ENCODE measurements around the gene USP33. TPM values are rescaled to one million over a fixed set of nuclear protein-coding genes. Genes with fewer than 3 reads are reported as not detected.

The USP33 gene
- total and polyA plus RNA-seq, 4 experiments from 2014 or later, result 43.0 to 89.1 (median 65.4) TPM

GRCh38 chr1:77741316-77741715 lies 18.3 kb downstream of the USP33 start:
- Mint-ChIP-seq H3K4me1 (peaks cover 19 to 36% (median 24%) of the 10 kb centered on the region in 4 donors), H3K27ac (peak overlapping the region in 1 of 7 donors; percentile 78), H3K27me3 (no peaks in the 10 kb centered on the region), H3K9me3 (peaks cover 0 to 3% (median 0%) of the 10 kb centered on the region in 8 donors), H3K36me3 (peaks cover 31 to 42% of the 10 kb centered on the region in 2 donors), H3K4me3 (no peak overlapping the region)
- intact Hi-C loops (cut with micrococcal nuclease), result no loop called here
- H3K9me3 ChIP-seq (ENCODE audit: control insufficient read depth in 1 of 2, low read length in 2 of 2), result no peaks in the 10 kb centered on the region
- H3K27ac ChIP-seq (ENCODE audit: low read depth, low read length), result no peak overlapping the region
- ChIA-PET POLR2A (ENCODE audit: partially characterized antibody) (no interaction called here), CTCF (ENCODE audit: partially characterized antibody) (no interaction called here)
- H3K36me3 ChIP-seq (ENCODE audit: insufficient read depth, low read length), result peaks cover 13% of the 10 kb centered on the region
- H3K4me3 ChIP-seq (ENCODE audit: low read length in 2 of 2), result no peak overlapping the region
- no peak for DNase-seq
- H3K4me1 ChIP-seq (ENCODE audit: insufficient read depth, low read length), result no peaks in the 10 kb centered on the region
- H3K27me3 ChIP-seq (ENCODE audit: insufficient read depth, low read length), result no peaks in the 10 kb centered on the region

- DNase-seq, result no peak
- H3K27ac ChIP-seq (ENCODE audit: low read depth, low read length), result no peak overlapping the region
- Mint-ChIP-seq H3K9me3 (peaks cover 0 to 1% (median 0%) of the 10 kb centered on the region in 8 donors), H3K27ac (peak overlapping the region in 1 of 7 donors; percentile 22), H3K36me3 (peaks cover 24 to 36% of the 10 kb centered on the region in 2 donors), H3K4me3 (no peak overlapping the region), H3K4me1 (peaks cover 5 to 16% (median 8%) of the 10 kb centered on the region in 4 donors), H3K27me3 (no peaks in the 10 kb centered on the region)
- intact Hi-C loops (cut with micrococcal nuclease), result no loop called here
- H3K36me3 ChIP-seq (ENCODE audit: insufficient read depth, low read length), result peaks cover 13% of the 10 kb centered on the region
- no peaks in the 10 kb centered on the region for H3K4me1 ChIP-seq (ENCODE audit: insufficient read depth, low read length)
- no peaks in the 10 kb centered on the region for H3K27me3 ChIP-seq (ENCODE audit: insufficient read depth, low read length)
- H3K4me3 ChIP-seq (ENCODE audit: low read length in 2 of 2), result no peak overlapping the region
- ChIA-PET POLR2A (ENCODE audit: partially characterized antibody) (no interaction called here), CTCF (ENCODE audit: partially characterized antibody) (no interaction called here)
- no peaks in the 10 kb centered on the region for H3K9me3 ChIP-seq (ENCODE audit: control insufficient read depth in 1 of 2, low read length in 2 of 2)
These were observed 20.4 kb downstream of the USP33 start for GRCh38 chr1:77739235-77739634.

DNA sequence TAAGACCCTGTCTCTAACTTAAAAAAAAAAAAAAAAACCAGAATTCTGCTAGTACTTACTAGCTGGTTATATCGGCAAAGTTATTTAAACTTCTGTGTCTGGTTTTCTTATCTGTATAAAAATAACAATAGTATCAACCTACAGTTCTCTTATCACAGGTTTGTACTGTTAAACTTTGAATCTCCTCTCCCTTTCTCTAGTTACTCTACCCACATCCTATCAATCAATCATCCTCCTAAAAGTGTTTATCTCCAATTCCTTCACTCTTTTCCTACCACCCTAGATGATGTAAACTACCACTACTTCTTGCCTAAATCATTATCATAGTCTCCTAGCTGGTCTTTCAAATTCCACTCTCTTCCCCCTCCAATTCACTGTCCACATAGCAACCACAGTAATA lies 27.6 kb downstream of the USP33 start:
- H3K4me3 Mint-ChIP-seq, result no peak overlapping the region
- CTCF ChIA-PET (ENCODE audit: partially characterized antibody), result interaction anchor here (1.3 kb wide), 1 partner anchor 11 kb away, joined by 3 read pairs; no protein-coding TSS in a partner anchor
- no peak for DNase-seq
- H3K27ac ChIP-seq (ENCODE audit: low read depth, low read length), result no peak overlapping the region
- no peaks in the 10 kb centered on the region for H3K4me1 ChIP-seq (ENCODE audit: insufficient read depth, low read length)
- no peaks in the 10 kb centered on the region for H3K27me3 Mint-ChIP-seq
- peaks cover 0 to 5% (median 3%) of the 10 kb centered on the region in 4 donors for H3K4me1 Mint-ChIP-seq
- no peak overlapping the region for H3K4me3 ChIP-seq (ENCODE audit: low read length in 2 of 2)
- peaks cover 15% of the 10 kb centered on the region for H3K36me3 ChIP-seq (ENCODE audit: insufficient read depth, low read length)
- POLR2A ChIA-PET (ENCODE audit: partially characterized antibody), result no interaction called here
- intact Hi-C loops (cut with micrococcal nuclease), result no loop called here
- H3K27ac Mint-ChIP-seq, result peak overlapping the region in 2 of 7 donors; percentile 33 to 44
- no peaks in the 10 kb centered on the region for H3K9me3 Mint-ChIP-seq
- H3K9me3 ChIP-seq (ENCODE audit: control insufficient read depth in 1 of 2, low read length in 2 of 2), result no peaks in the 10 kb centered on the region
- H3K27me3 ChIP-seq (ENCODE audit: insufficient read depth, low read length), result no peaks in the 10 kb centered on the region
- peaks cover 23 to 40% of the 10 kb centered on the region in 2 donors for H3K36me3 Mint-ChIP-seq

DNA sequence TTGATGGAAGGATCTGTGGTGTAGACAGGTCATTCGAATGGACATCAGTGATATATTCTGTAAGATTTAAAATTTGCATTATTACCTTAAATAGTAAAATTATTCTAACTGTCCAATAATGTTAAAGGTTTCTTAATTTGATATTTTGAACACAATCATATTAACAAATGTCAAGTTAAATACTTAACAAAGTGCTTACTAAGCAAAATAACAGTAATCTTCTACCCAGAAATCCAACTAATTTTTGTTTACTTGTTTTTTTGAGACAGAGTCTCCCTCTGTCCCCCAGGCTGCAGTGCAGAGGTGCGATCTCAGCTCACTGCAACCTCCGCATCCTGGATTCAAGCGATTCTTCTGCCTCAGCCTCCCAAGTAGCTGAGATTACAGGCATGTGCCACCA lies 33.9 kb downstream of the USP33 start:
- Histone ChIP-seq H3K4me1 (ENCODE audit: insufficient read depth, low read length) (no peaks in the 10 kb centered on the region), H3K36me3 (ENCODE audit: insufficient read depth, low read length) (peaks cover 46% of the 10 kb centered on the region), H3K4me3 (ENCODE audit: low read length in 2 of 2) (no peak overlapping the region), H3K27me3 (ENCODE audit: insufficient read depth, low read length) (no peaks in the 10 kb centered on the region), H3K9me3 (ENCODE audit: control insufficient read depth in 1 of 2, low read length in 2 of 2) (no peaks in the 10 kb centered on the region), H3K27ac (ENCODE audit: low read depth, low read length) (no peak overlapping the region)
- intact Hi-C loops (cut with micrococcal nuclease), result loop anchor here (10.0 kb wide), 1 partner anchor 389 kb away; no protein-coding TSS in a partner anchor
- DNase-seq, result no peak
- ChIA-PET POLR2A (ENCODE audit: partially characterized antibody) (no interaction called here), CTCF (ENCODE audit: partially characterized antibody) (no interaction called here)
- H3K36me3 Mint-ChIP-seq, result peaks cover 48 to 76% of the 10 kb centered on the region in 2 donors
- H3K4me3 Mint-ChIP-seq, result no peak overlapping the region
- H3K9me3 Mint-ChIP-seq, result no peaks in the 10 kb centered on the region
- no peak overlapping the region for H3K27ac Mint-ChIP-seq
- no peaks in the 10 kb centered on the region for H3K27me3 Mint-ChIP-seq
- H3K4me1 Mint-ChIP-seq, result peaks cover 0 to 4% (median under 1%) of the 10 kb centered on the region in 4 donors

DNA sequence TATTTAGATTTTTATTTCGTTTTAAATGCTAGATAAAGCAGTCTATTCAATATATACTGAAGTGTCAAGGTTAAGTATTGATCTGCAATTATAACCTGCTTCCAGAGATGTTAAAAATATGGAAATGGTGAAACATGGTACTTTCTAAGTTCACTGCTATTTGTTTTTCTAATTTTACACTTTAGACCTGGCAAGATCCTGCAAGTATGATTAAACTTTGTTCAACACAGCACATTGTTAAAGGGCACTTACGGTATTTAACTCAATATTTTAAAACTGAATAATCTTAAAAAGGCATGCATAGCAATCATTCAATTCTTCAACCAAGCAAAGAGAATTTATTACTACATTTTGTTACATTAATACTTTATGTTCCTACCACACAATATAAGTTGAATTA lies 41.5 kb downstream of the USP33 start:
- Histone ChIP-seq H3K4me3 (ENCODE audit: low read length in 2 of 2) (no peak overlapping the region), H3K9me3 (ENCODE audit: control insufficient read depth in 1 of 2, low read length in 2 of 2) (no peaks in the 10 kb centered on the region), H3K27me3 (ENCODE audit: insufficient read depth, low read length) (no peaks in the 10 kb centered on the region), H3K36me3 (ENCODE audit: insufficient read depth, low read length) (peaks cover 35% of the 10 kb centered on the region), H3K27ac (ENCODE audit: low read depth, low read length) (no peak overlapping the region), H3K4me1 (ENCODE audit: insufficient read depth, low read length) (no peaks in the 10 kb centered on the region)
- no peak overlapping the region for H3K27ac Mint-ChIP-seq
- ChIA-PET POLR2A (ENCODE audit: partially characterized antibody) (no interaction called here), CTCF (ENCODE audit: partially characterized antibody) (no interaction called here)
- intact Hi-C loops (cut with micrococcal nuclease), result no loop called here
- no peaks in the 10 kb centered on the region for H3K4me1 Mint-ChIP-seq
- DNase-seq, result no peak
- H3K9me3 Mint-ChIP-seq, result no peaks in the 10 kb centered on the region
- H3K4me3 Mint-ChIP-seq, result no peak overlapping the region
- peaks cover 55 to 77% of the 10 kb centered on the region in 2 donors for H3K36me3 Mint-ChIP-seq
- no peaks in the 10 kb centered on the region for H3K27me3 Mint-ChIP-seq

- CTCF ChIA-PET (ENCODE audit: partially characterized antibody), result no interaction called here
- no peak overlapping the region for H3K4me3 Mint-ChIP-seq
These were observed 43.6 kb downstream of the USP33 start for GRCh38 chr1:77716065-77716464.

DNA sequence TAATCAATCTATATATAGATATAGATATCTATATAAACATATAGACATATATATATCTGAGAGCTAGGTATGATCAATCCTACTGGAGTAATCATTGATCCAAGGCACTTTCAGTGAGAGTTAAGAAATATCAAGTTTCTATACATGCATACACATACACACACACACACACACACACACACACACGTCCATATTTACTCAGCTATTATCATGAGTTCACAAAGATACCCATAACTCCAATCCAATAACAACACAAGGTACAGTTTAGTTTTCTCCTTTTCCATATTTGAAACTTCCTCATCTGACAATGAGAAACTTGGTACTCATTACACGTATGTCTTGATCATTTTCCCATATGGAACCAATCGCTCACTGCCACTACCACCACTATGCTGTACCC lies 49.9 kb downstream of the USP33 start:
- Histone ChIP-seq H3K27me3 (ENCODE audit: insufficient read depth, low read length) (no peaks in the 10 kb centered on the region), H3K4me3 (ENCODE audit: low read length in 2 of 2) (no peak overlapping the region), H3K9me3 (ENCODE audit: control insufficient read depth in 1 of 2, low read length in 2 of 2) (no peaks in the 10 kb centered on the region), H3K4me1 (ENCODE audit: insufficient read depth, low read length) (no peaks in the 10 kb centered on the region), H3K27ac (ENCODE audit: low read depth, low read length) (no peak overlapping the region), H3K36me3 (ENCODE audit: insufficient read depth, low read length) (peaks cover 35% of the 10 kb centered on the region)
- no peak overlapping the region for H3K4me3 Mint-ChIP-seq
- intact Hi-C loops (cut with micrococcal nuclease), result no loop called here
- POLR2A ChIA-PET (ENCODE audit: partially characterized antibody), result no interaction called here
- CTCF ChIA-PET (ENCODE audit: partially characterized antibody), result no interaction called here
- H3K4me1 Mint-ChIP-seq, result peaks cover 0 to 2% (median 0%) of the 10 kb centered on the region in 4 donors
- peak overlapping the region in 2 of 7 donors; percentile 49 for H3K27ac Mint-ChIP-seq
- no peak for DNase-seq
- H3K36me3 Mint-ChIP-seq, result peaks cover 59 to 61% of the 10 kb centered on the region in 2 donors
- H3K27me3 Mint-ChIP-seq, result no peaks in the 10 kb centered on the region
- no peaks in the 10 kb centered on the region for H3K9me3 Mint-ChIP-seq

More at GRCh38 chr1:77716065-77716464, 43.6 kb downstream of the USP33 start:
- Histone ChIP-seq H3K36me3 (ENCODE audit: insufficient read depth, low read length) (peaks cover 26% of the 10 kb centered on the region), H3K4me3 (ENCODE audit: low read length in 2 of 2) (no peak overlapping the region), H3K9me3 (ENCODE audit: control insufficient read depth in 1 of 2, low read length in 2 of 2) (no peaks in the 10 kb centered on the region), H3K4me1 (ENCODE audit: insufficient read depth, low read length) (no peaks in the 10 kb centered on the region), H3K27ac (ENCODE audit: low read depth, low read length) (no peak overlapping the region), H3K27me3 (ENCODE audit: insufficient read depth, low read length) (no peaks in the 10 kb centered on the region)
- no peaks in the 10 kb centered on the region for H3K9me3 Mint-ChIP-seq
- H3K36me3 Mint-ChIP-seq, result peaks cover 46 to 68% of the 10 kb centered on the region in 2 donors
- no peaks in the 10 kb centered on the region for H3K27me3 Mint-ChIP-seq
- intact Hi-C loops (cut with micrococcal nuclease), result no loop called here
- H3K27ac Mint-ChIP-seq, result no peak overlapping the region
- POLR2A ChIA-PET (ENCODE audit: partially characterized antibody), result no interaction called here
- no peaks in the 10 kb centered on the region for H3K4me1 Mint-ChIP-seq
- DNase-seq, result no peak

- peaks cover 31% of the 10 kb centered on the region for H3K36me3 ChIP-seq (ENCODE audit: insufficient read depth, low read length)
- DNase-seq, result no peak
- CTCF ChIA-PET (ENCODE audit: partially characterized antibody), result no interaction called here
- Mint-ChIP-seq H3K9me3 (no peaks in the 10 kb centered on the region), H3K4me1 (peaks cover 0 to 2% (median 0%) of the 10 kb centered on the region in 4 donors), H3K27me3 (no peaks in the 10 kb centered on the region), H3K4me3 (no peak overlapping the region), H3K36me3 (peaks cover 41 to 43% of the 10 kb centered on the region in 2 donors), H3K27ac (no peak overlapping the region)
- POLR2A ChIA-PET (ENCODE audit: partially characterized antibody), result no interaction called here
- no peaks in the 10 kb centered on the region for H3K9me3 ChIP-seq (ENCODE audit: control insufficient read depth in 1 of 2, low read length in 2 of 2)
- no peaks in the 10 kb centered on the region for H3K4me1 ChIP-seq (ENCODE audit: insufficient read depth, low read length)
- intact Hi-C loops (cut with micrococcal nuclease), result no loop called here
- no peak overlapping the region for H3K27ac ChIP-seq (ENCODE audit: low read depth, low read length)
- no peaks in the 10 kb centered on the region for H3K27me3 ChIP-seq (ENCODE audit: insufficient read depth, low read length)
- no peak overlapping the region for H3K4me3 ChIP-seq (ENCODE audit: low read length in 2 of 2)
These were observed 53.3 kb downstream of the USP33 start for GRCh38 chr1:77706321-77706720.

Data from CD4-positive, alpha-beta memory T cell (primary cell).